22Rv1 (cell line): ENCODE measurements around the gene EPHA8.

Experiments used
- H3K27ac ChIP-seq: fragments of 450-650 bp; 2 replicates; pipeline ENCODE4 v1.5.1; 2017
- CTCF ChIP-seq: fragments of 450-650 bp; IDR thresholded peaks from 2 replicates; pipeline ENCODE4 v1.5.1; 2017; ENCODE audit warnings: mild to moderate bottlenecking
- ZFX ChIP-seq: fragments of 450-650 bp; IDR thresholded peaks from 2 replicates; pipeline ENCODE4 v1.6.1; 2017; ENCODE audit warnings: antibody characterized with exemption, borderline replicate concordance

Gene EPHA8

GRCh38 chr1:22600071-22600816 lies 37.0 kb downstream of the EPHA8 start:
- TF ChIP-seq CTCF (no peak), ZFX (no peak)
- H3K27ac ChIP-seq, result no peak overlapping the region

GRCh38 chr1:22600817-22601605 lies 37.7 kb downstream of the EPHA8 start:
- no peak overlapping the region for H3K27ac ChIP-seq
- TF ChIP-seq ZFX (no peak), CTCF (no peak)

- no peak for TF ChIP-seq ZFX
- no peak for TF ChIP-seq CTCF
- H3K27ac ChIP-seq, result no peak overlapping the region
Observed at GRCh38 chr1:22601610-22602009, 38.3 kb downstream of the EPHA8 start.

GRCh38 chr1:22602060-22602740 lies 38.9 kb downstream of the EPHA8 start:
- H3K27ac ChIP-seq, result no peak overlapping the region
- TF ChIP-seq ZFX (no peak), CTCF (no peak)

- H3K27ac ChIP-seq, result no peak overlapping the region
- TF ChIP-seq CTCF (no peak), ZFX (no peak)
Observed at GRCh38 chr1:22606161-22606560, 42.9 kb downstream of the EPHA8 start.

GRCh38 chr1:22607154-22607553 lies 43.9 kb downstream of the EPHA8 start:
- TF ChIP-seq ZFX (no peak), CTCF (no peak)
- no peak overlapping the region for H3K27ac ChIP-seq

- TF ChIP-seq CTCF (no peak), ZFX (no peak)
- no peak overlapping the region for H3K27ac ChIP-seq
Observed at GRCh38 chr1:22608361-22608760, 45.1 kb downstream of the EPHA8 start.
